Measurements from ENCODE around the gene CRCP.

- no peak for TF ChIP-seq CTCF (IDR thresholded peaks at IDR 0.05 in 8 of 11, conservative IDR thresholded peaks at IDR 0.05 in 3 of 11)
- no peak for TF ChIP-seq POLR2AphosphoS5 (IDR thresholded peaks at IDR 0.05)
- TF ChIP-seq POLR2A (IDR thresholded peaks at IDR 0.05), result no peak
Observed at GRCh38 chr7:66142334-66142733, 27.7 kb downstream of the CRCP start.

Data from spleen (tissue), 7 donors.